OCI-LY7 (cell line): ENCODE measurements around the gene TGM5.

Experiments
- CTCF ChIP-seq: fragments of 200-600 bp; sonication (generic); conservative IDR thresholded peaks from 2 replicates; pipeline ENCODE4 v1.5.1; 2014; ENCODE audit warnings: mild to moderate bottlenecking, antibody characterized with exemption, low read length, moderate library complexity, mixed read lengths
- EZH2phosphoT487 ChIP-seq: fragments of 200-600 bp; sonication (generic); IDR thresholded peaks from 2 replicates; pipeline ENCODE4 v1.6.1; 2018; ENCODE audit warnings: low read depth, borderline replicate concordance, mild to moderate bottlenecking, mixed run types, antibody characterized with exemption, low read length, moderate library complexity, mixed read lengths

- no peak for TF ChIP-seq CTCF
- no peak for TF ChIP-seq EZH2phosphoT487
Measured at GRCh38 chr15:43207024-43207423, 59.7 kb downstream of the TGM5 start.
